IPS-18c (cell line): ENCODE data around the gene TBC1D21.

Source experiments
- H3K4me3 ChIP-seq: 2 replicates; pipeline ENCODE4 v1.7.0; 2013; ENCODE audit warnings: low read depth, mild to moderate bottlenecking, low read length, moderate library complexity; ENCODE audit not compliant: insufficient read depth
- H3K9me3 ChIP-seq: one replicate; pipeline ENCODE4 v1.6.1; 2013; ENCODE audit warnings: mild to moderate bottlenecking, low read length, moderate library complexity; ENCODE audit not compliant: control insufficient read depth, insufficient read depth

TBC1D21 gene

DNA sequence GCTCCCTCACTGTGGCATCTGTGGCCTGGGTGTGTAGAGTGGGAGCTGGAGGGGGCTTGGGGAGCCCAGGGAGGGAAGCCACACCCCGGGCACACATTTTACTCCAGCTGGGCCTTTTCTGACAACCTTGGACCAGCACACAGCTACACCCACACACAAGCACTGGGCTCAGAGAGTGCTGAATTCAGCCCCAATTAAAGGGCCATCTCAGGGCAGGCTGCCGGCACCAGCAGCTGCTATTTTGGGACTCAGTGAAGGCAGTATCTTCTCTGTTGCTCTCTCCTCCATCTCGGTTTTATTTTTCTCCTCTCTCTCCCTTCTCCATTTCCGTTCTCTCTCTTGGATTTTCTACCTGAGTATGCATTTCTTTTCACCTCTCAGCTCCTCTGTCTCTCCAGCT lies 19.1 kb upstream of the TBC1D21 start:
- Histone ChIP-seq H3K9me3 (no peaks in the 10 kb centered on the region), H3K4me3 (no peak overlapping the region)

DNA sequence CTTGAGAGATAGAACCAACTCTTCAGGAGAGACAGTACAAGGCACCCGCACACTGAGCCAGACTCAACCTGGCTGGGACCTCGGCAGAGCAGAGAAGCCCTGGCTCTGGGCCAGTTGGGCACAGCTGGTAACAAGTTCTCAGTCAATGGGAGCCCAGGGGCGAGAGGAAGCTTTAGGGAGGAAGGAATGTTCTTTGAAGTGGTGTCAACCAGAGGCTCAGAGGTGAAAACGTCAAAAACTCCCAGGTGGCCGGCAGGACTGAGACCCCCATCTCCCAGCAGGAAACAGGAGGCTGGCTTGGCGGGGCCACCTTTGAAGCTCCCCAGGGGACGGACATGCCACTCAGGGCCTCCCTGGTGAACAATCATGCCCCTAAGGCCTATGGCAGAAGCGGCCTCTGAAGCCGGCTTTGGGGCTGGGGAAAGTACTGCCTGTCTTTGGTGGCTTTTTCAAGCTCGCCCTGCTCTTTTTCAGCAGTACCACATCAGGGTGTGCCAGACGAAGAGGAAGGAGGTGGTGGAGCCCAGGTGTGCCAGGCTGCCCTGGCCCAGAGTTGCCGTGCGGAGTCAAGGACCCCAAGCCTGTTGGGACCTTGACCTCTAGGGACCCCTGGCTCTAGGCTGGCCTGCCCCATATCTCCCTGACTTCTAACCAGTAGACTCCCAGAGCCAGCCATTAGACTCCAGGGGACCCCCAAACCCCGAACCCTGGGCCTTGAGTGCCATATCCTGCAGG lies 16.7 kb upstream of the TBC1D21 start:
- H3K9me3 ChIP-seq, result no peaks in the 10 kb centered on the region
- no peak overlapping the region for H3K4me3 ChIP-seq

- H3K4me3 ChIP-seq, result no peak overlapping the region
- H3K9me3 ChIP-seq, result no peaks in the 10 kb centered on the region
Observed at GRCh38 chr15:73857193-73857920, 16.0 kb upstream of the TBC1D21 start.

DNA sequence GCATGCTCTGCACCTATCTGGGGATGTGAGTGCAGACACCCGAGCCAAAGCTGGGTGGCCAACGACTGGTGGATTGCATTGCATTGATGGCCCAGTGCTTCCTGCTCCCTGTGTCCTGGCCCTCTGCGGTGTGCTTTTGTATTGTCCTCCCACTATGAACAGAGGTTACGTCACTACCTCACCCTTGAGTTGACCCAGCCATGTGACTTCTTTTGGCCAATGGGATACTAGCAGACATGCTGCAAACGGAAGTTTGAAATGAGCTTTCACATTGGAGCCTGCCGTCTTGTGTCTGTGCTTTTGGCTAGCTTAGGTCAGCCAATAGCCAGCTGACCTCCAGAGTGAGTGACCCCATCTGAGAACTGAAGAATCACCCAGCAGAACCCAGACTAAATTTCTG lies 15.3 kb upstream of the TBC1D21 start:
- H3K4me3 ChIP-seq, result no peak overlapping the region
- H3K9me3 ChIP-seq, result no peaks in the 10 kb centered on the region

DNA sequence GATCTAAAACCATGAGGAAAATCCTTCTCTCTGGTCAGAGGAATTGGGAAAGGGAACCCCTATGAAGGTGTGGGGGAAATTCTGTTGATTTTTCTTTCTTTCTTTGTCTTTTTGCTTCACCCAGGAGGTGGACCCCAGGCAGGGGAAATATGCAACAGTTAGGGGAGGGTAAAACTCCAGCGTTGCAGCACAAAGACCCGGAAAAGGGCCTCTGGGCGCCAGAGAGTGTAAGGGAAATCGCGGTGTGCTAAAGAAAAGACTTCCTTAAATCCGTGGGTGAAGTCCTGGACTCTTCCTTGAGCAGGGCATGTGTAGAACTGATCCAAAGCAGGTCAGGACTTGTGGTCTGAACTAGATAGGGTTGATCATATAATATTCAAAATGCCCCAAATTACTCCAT lies 11.1 kb upstream of the TBC1D21 start:
- H3K9me3 ChIP-seq, result no peaks in the 10 kb centered on the region
- H3K4me3 ChIP-seq, result no peak overlapping the region

DNA sequence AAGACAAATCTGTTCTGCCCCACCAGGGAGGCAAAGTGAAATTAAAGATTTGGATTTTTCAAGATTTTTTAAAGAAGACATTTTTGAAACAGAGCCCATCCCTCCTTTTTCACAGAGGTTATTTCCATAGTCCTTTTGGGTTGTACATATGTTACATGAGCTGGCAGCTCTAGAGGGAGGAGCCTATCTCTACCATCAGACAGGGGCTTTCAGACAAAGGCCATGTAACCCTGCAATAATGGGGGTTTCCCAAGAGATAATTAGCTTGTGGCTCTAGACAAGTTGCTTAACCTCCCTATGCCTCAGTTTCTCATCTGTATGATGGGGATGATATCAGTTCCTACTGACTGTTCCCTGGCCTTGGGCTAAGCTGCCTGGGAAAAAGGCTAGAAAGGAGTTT lies 8.0 kb upstream of the TBC1D21 start:
- no peak overlapping the region for H3K4me3 ChIP-seq
- peaks cover 2% of the 10 kb centered on the region for H3K9me3 ChIP-seq

- no peak overlapping the region for H3K4me3 ChIP-seq
- peaks cover 2% of the 10 kb centered on the region for H3K9me3 ChIP-seq
Observed at GRCh38 chr15:73865904-73866303, 7.5 kb upstream of the TBC1D21 start.

- Histone ChIP-seq H3K4me3 (no peak overlapping the region), H3K9me3 (peaks cover 2% of the 10 kb centered on the region)
Observed at GRCh38 chr15:73866481-73866880, 6.9 kb upstream of the TBC1D21 start.

DNA sequence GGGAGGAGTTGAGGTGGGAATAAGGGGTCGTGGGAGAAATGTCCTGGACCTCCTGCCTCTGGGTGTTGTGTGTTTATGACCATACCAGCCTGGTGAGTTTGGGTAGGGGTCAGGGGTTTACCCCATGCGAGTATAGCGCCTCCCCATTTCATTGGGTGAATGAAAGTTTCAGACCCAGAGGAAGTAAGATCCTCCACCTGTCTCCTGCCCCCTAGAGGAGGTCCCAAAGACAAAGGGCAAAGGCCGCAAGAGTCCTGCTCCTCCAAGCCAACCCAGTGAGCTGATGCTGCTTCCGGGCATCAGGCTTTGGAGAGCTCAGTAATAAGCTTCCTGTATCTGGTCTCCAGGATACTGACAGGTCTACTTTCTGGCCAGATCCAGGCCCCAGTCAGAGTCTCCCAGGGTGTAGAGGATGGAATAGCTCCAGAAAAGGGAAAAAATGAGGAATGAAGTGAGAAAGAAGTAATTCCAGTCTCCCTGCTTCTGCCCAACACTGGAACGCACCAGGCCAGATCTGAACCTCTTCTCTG lies 6.4 kb upstream of the TBC1D21 start:
- no peak overlapping the region for H3K4me3 ChIP-seq
- H3K9me3 ChIP-seq, result peaks cover 2% of the 10 kb centered on the region

DNA sequence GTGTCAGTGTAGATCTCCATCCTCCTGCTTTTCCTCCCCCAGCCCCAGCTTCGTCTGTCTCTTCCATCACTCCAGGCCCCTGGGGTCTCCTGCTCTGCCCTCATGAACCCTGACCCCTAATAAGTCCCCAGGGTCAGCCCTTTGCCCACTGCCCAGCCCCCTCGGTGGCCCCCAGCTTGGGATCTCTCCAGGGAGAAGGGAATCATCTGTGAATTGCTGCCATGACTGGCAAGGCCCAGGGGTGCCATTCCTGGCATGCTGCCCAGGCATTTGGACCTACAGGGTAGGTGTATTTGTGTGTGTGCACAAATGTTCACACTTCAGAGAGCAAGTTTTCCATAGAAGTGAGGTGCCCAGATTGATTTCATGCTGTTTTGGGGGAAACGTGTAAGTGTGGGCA lies 5.9 kb upstream of the TBC1D21 start:
- Histone ChIP-seq H3K4me3 (no peak overlapping the region), H3K9me3 (peaks cover 2% of the 10 kb centered on the region)

DNA sequence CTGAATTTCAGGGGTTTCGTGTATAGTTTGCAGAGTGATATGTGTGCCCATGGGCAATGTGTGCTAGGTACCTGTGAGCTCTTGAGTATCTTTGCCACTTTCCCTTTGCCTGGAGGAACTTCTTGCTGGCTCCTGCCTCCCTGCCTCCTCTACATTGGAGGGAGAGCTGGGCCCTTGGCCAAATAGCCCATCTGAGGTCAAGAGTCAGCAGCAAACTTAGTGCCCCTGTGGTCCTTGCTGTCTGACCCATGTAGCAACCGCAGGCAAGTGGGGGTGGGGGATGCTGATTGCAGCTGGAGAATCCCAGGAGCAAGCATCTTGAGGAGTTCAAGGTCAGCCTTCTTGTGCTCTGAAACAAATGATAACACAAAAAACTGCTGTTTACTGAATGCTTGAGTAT lies 5.4 kb upstream of the TBC1D21 start:
- no peak overlapping the region for H3K4me3 ChIP-seq
- H3K9me3 ChIP-seq, result peaks cover 2% of the 10 kb centered on the region

GRCh38 chr15:73869216-73869995 lies 4.0 kb upstream of the TBC1D21 start:
- peaks cover 2% of the 10 kb centered on the region for H3K9me3 ChIP-seq
- H3K4me3 ChIP-seq, result no peak overlapping the region

DNA sequence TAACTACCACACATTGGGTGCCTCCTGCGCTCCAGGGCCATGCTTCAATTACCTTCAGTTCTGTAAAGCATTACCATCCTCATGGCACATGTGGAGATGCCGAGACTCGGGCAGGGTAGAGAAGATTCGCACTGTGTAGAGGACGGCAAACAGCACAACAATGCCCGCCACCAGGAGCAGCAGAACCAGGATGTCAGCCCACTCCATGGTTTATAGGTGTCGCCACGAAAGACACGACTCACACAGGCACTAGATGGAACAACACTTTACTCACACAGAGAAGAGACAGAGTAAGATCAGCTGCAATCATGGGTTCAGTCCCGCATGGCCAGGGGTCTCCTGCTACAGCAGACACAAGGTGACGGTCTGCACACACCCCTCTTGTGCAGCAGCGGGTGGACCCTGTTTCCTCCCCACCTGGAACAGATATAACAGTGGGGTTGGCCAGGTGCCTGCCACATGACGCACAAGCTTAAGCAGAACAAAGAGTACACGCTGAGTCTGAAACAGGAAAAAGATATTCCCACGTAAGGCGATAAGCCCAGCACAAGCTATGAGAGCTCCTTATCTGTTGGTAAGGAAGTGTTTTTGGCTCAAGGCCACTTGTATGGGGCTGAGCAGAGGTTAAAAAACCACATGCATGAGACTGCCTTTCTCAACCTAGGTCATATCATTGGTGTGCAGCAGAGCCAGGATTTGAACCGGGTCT lies 2.5 kb upstream of the TBC1D21 start:
- Histone ChIP-seq H3K9me3 (peaks cover 2% of the 10 kb centered on the region), H3K4me3 (no peak overlapping the region)

DNA sequence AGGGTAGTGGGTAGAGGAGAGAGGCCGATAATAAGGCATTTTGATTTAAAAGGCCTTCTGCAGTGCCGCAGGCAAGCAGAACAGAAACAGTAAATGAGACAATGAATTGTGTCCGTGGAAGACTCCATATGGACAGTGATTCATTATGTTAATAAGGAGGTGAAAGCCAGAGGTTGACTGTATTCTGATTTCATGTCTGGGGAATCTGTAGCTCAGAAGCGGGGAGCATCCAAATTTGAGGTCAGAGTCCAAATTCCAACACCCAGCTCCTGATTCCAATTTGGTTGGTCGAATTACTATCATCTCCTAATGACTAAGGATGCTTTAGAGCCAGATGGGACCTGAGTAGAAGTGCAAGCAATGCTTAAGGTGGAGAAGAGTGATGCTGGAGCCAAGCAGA lies 1.0 kb upstream of the TBC1D21 start:
- Histone ChIP-seq H3K9me3 (peaks cover 2% of the 10 kb centered on the region), H3K4me3 (no peak overlapping the region)

- H3K9me3 ChIP-seq, result no peaks in the 10 kb centered on the region
- no peak overlapping the region for H3K4me3 ChIP-seq
Observed at GRCh38 chr15:73873889-73874511, 636 bp downstream of the TBC1D21 start.

- Histone ChIP-seq H3K4me3 (no peak overlapping the region), H3K9me3 (peaks cover 3% of the 10 kb centered on the region)
Observed at GRCh38 chr15:73879426-73879825, 6.1 kb downstream of the TBC1D21 start.
